GM12891 (cell line): ENCODE results near the gene POTEB3. TPM values are rescaled to one million over a fixed set of nuclear protein-coding genes. Genes with fewer than 3 reads are reported as not detected.
"Not testable (repeated sequence)": the region's sequence is repeated elsewhere in the genome, so short reads cannot be mapped to it uniquely, and the experiment has no call there.

ENCODE experiments used
- DNase-seq: peaks from one replicate; pipeline ENCODE4 v3.0.0; 2011; ENCODE audit warnings: low spot score; ENCODE audit not compliant: insufficient read length
- FAIRE-seq: peaks from 2 replicates; lab custom pipeline; 2011; peaks lifted over from hg19 to GRCh38; lab: Jason Lieb, UNC
- polyA plus RNA-seq: library from polyadenylated mRNA; unstranded; fragments of >200 nt; gene quantifications from one replicate; pipeline ENCODE4 v1.2.1, GENCODE V29; 2012; ENCODE audit warnings: low read depth, missing spikeins, inconsistent platforms; ENCODE audit not compliant: missing spikeins

Gene POTEB3
- 0.03 TPM for polyA plus RNA-seq

DNA sequence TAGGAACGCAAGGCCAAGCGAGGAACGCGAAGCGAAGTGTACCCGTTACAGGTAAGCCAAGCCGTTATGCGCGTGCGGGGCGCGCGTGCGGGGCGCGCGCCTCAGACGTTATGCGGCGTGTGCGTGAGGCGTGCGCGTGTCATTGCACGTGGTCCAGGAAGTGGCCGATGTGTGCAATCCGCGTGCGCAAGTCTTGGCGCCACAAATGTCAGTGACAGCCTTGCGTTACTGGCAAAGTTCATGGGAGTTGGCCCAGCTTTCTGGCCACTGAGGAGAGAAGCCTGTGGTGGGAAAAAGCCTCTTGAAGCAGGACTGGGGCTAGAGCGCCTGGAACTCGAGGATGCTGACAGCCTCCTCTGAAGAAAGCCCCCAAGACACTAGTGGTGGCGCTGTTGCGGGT lies at the start of gene POTEB3:
Gene POTEB3, minus strand, starts transcription at position 101 of the 400 bp plus-strand sequence. CDS start 488 bp downstream, outside the sequence.
- DNase-seq = not testable (repeated sequence)

DNA sequence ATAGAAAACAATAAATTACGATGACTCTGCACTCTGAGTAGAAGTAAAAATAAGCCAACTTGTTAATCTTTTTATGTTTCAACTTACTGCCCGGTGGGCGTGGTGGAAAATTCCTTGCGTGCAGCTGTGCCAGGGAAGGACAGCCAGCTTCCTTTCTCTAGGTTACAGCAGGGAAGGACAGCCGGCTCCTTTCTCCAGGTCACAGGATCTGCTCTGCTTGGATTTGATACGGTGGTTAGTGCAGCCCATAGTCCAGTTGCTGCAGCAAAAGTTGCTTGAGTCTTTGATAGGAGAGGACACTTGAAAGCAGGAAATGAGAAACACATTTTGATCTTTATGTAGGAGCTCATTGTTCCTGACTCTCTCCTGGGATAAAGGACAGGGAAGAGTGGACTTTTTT lies 13.4 kb upstream of the POTEB3 start:
- not testable (repeated sequence) for DNase-seq, FAIRE-seq

More for the DNA sequence above, at the start of gene POTEB3:
- not testable (repeated sequence) for FAIRE-seq

DNA sequence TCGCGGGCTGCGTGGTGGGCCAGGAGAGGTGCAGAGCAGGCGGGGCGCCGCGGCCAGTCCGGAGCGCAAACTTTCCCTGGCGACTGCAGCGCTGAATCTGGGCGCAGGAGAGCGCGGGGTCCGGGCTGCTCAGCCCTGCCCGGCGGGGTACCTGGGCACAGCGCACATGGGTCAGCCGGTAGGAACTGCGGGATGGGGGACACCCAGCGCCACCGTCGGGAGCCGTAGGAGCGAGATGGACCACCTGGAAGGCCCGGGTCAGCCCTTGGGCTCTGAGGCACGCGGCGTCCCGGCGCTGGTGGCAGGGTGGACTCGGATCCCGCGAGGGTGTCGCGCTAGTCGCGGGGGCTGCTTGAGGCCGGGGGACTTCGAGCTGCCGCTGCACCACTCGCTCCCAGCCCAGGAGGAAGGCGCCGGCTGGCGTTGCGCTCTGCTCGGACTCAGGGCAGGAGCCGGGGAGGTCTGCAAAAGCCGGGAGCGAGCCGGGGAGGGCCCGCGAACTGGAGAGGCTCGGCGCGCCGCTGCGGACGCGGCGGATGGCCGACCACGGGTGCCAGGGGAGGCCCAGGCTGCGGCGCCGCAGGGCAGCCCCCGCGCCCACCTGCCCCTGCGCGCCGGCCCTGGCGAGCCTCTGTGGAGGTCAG lies 11.7 kb upstream of the POTEB3 start:
- not testable (repeated sequence) for FAIRE-seq, DNase-seq

DNA sequence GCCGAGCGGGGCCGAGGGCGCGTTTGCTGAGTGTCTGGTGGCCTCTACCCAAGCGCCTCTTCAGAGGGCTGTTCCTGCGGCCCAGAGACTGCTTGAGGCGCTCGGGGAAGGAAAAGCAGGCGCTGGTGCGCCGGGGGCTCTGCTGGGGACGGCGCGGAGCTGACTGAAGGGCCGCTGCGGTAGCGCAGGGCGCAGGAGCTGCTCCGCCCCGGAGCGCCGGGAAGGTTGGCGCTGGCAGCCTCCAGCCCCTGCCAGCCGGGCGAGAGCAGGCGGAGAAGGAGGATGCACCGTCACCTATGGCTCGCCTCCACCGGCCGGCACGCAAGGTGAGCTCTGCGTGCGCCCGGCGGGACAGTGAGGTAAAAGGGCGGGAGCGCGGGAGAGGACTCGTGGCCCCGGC lies 11.2 kb upstream of the POTEB3 start:
- not testable (repeated sequence) for FAIRE-seq

DNA sequence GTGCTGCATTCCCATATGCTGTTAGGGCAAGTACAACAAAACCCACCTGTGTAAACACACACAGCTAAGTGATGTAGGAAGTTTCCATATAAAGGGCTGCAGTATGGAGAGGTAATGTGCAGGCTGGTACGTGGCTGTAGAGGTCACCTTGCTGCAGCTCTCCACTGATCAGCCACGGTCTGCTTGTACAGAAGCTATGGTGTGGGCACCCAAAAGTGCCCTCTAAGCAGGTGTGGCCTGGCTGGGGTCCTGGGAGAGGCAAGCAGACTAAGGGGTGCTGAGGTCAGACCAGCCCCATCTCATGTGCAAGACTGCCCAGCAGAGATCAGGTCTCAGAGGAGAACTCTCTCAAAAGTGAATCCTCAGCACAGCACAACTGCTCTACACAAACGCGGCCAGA lies 32.9 kb downstream of the POTEB3 start:
- not testable (repeated sequence) for DNase-seq, FAIRE-seq

More for the DNA sequence above, 11.2 kb upstream of the POTEB3 start:
- not testable (repeated sequence) for DNase-seq

DNA sequence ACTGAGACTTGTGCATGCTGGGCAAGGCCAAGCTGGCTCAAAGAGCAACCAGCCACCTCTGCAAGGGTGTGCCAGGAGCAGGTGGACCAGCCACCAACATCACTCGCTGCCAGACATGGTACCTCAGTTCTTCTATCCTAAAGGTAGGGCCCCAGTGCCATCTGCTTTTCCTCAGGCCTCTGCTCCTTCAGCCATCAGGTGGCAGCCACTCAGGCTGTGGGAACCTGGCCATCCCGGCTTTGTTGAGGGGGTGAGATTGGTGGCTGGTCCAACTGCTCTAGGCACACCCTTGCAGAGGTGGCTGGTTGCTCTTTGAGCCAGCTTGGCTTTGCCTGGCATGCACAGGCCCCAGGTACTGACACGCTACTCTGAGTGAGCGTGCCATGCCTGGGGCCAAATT lies 38.8 kb downstream of the POTEB3 start:
- DNase-seq, FAIRE-seq: not testable (repeated sequence)

DNA sequence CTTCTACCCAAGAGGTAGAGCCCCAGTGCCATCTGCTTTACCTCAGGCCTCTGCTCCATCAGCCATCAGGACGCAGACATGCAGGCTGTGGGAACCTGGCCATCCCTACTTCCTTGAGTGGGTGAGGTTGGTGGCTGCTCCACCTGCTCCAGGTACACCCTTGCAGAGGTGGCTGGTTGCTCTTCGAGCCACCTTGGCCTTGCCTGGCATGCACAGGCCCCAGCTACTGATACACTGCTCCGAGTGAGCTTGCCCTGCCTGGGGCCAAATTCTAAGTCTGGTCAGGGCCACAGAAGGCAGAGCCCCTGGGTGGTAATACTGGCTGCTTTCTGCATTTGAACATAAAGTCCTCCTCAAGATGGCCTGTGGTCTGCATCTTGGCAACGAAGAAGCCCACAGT lies 41.2 kb downstream of the POTEB3 start:
- not testable (repeated sequence) for DNase-seq, FAIRE-seq

DNA sequence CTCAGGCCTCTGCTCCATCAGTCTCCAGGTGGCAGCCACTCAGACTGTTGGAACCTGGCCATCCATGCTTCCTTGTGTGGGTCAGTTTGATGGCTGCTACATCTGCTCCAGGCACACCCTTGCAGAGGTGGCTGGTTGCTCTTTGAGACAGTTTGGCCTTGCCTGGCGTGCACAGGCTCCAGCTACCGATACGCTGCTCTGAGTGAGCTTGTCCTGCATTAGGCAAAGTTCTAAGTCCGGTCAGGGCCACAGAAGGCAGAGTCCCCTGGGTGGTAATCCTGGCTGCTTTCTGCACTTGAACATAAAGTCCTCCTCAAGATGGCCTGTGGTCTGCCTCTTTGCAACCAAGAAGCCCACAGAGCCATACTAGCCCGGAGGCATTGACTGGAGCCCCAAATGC lies 41.8 kb downstream of the POTEB3 start:
- FAIRE-seq, DNase-seq: not testable (repeated sequence)

DNA sequence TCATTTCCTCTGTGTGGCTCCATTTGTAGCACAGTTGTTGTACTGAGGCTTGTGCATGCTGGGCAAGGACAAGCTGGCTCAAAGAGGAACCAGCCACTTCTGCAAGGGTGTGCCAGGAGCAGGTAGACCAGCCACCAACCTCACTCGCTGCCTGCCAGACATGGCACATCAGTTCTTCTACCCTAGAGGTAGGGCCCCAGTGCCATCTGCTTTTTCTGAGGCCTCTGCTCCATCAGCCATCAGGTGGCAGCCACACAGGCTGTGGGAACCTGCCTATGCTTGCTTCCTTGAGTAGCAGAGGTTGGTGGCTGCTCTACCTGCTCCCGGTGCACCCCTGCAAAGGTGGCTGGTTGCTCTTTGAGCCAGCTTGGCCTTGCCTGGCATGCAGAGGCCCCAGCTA lies 42.6 kb downstream of the POTEB3 start:
- DNase-seq, FAIRE-seq: not testable (repeated sequence)

DNA sequence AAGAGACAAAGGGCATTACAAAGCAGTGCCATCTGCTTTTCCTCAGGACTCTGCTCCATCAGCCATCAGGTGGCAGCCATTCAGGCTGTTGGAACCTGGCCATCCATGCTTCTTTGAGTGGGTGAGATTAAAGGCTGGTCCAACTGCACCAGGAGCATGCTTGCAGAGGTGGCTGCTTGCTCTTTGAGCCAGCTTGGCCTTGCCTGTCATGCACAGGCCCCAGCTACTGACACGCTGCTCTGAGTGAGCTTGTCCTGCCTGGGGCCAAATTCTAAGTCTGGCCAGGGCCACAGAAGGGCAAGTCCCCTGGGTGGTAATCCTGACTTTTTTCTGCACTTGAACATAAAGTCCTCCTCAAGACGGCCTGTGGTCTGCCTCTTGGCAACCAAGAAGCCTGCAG lies 43.1 kb downstream of the POTEB3 start:
- not testable (repeated sequence) for FAIRE-seq, DNase-seq

DNA sequence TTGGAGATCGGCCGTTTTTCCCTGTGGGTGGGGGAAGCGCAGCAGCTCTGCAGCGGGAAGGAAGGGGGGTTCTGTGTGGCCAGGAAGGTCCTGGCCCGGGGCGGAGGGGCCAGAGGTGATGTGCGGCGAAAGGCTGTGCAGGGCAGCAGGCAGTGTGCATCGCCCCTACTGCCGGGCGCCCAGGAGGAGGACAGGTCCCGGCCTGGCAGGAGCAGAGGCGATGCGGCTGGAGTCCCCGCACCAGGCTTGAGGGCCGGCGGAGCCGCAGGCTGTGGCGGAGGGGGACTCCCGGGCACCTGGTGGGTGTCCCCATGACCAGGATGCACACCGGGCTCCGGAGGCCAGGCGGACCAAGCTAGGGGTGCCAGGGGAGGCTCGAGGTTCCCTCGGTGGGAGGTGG lies 54.3 kb downstream of the POTEB3 start:
- FAIRE-seq, DNase-seq: not testable (repeated sequence)

DNA sequence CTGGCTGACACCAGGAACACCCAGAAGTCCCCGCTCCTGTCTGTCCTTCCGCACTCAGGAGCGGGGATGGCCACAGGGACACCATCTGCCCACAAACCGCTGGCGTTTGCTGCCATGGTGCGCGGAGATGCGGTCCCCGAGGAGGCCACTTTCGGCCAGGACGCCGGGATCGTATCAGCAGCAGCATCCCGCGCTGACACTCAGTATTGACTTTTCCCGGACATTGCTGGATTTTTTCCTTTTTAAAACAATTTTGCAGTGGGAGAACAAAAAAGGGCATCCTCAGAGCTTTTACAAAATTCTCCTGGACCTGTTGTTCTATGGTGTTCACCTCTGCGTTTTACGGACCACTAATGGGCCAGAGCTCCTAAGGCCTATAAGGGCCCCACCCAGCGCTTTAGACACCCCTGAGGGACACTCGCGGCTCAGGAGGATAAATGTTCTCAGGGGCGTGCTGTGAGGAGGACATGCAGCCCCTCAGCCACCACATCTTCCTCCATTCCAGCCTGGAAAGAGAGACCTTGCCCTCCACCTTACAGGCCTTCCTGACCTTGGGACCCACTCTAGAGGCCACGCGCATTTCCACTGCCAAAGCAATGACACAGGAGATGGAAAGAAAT lies 56.3 kb downstream of the POTEB3 start:
- DNase-seq, FAIRE-seq: not testable (repeated sequence)

DNA sequence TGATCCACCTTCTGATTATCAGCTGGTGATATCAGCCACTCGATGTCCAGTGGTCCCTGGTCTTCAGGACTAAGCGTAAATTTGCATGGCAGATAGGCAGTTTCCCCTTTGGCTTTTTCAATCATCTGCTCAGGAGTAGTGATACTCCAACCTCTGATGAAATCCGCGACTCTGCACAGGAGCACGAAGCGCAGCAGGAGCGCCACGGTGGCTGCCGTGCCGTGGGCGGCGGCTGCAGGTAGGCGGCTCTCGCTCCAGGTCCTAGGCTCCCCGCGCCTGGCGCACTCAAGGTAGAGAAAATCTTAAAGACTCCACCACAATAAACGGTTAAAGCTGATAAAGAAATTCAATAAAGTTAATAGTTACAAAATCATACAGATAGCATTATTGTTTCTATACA lies 66.6 kb downstream of the POTEB3 start:
- FAIRE-seq = not testable (repeated sequence)

DNA sequence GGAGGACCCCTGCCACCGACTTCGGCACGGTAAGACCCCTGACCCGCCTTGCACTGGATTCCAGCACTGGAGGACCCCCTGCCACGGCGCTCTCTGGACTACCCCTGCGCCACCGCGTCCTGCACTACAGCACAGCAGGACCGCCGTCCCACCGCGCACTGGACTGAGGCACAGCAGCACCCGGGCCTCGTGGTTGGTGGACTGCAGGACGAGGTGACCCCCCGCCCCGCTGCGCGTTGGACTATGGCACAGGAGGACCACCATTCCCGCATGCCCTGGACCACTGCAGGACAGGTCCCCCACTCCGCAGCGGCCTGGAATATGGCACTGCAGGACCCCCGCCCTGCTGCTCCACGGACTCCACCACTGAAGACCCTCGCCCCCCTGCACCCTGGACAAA lies 71.1 kb downstream of the POTEB3 start:
- DNase-seq = not testable (repeated sequence)

More for the DNA sequence above, 66.6 kb downstream of the POTEB3 start:
- DNase-seq = not testable (repeated sequence)

DNA sequence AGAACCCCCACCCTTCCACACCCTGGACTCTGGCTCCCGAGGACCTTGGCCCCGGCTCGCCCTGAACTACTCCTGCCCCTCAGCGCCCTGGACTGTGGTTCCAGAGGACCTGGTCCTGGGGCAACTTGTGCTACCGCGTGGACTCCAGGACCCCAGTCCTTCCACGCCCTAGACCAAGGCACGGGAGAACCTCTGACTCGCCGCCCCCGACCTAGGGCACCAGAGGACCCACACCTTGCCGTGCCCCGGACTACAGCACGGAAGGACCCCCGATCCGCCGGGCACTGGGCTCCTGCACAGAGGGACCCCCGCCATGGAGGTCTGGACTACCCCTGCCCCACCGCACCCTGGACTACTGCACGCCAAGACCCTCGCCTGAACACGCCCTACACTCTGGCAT lies 71.7 kb downstream of the POTEB3 start:
- DNase-seq, FAIRE-seq: not testable (repeated sequence)

More for the DNA sequence above, 71.1 kb downstream of the POTEB3 start:
- not testable (repeated sequence) for FAIRE-seq
